Omental fat pad (tissue), 4 donors: Measurements from ENCODE around the gene ACTR1B. TPM values are rescaled to one million over a fixed set of nuclear protein-coding genes. Genes with fewer than 3 reads are reported as not detected.
"Not testable (repeated sequence)": the region's sequence is repeated elsewhere in the genome, so short reads cannot be mapped to it uniquely, and the experiment has no call there.

Experiments
- ATAC-seq: fragments of 150-250 bp; one replicate; pipeline ENCODE4 v1.9.1; 2016; ENCODE audit warnings: mild to moderate bottlenecking, moderate library complexity; ENCODE audit not compliant: low FRiP score
- DNase-seq: peaks from one replicate; pipeline ENCODE4 v3.0.0-alpha.2; 2019; ENCODE audit warnings: low spot score
- CTCF ChIP-seq, 3 donors: fragments of 450-650 bp; IDR thresholded peaks; one replicate each; pipeline ENCODE4 v1.5.1; 2016 to 2017; ENCODE audit warnings: antibody characterized with exemption in 3 of 3, mild to moderate bottlenecking in 3 of 3, moderate library complexity in 2 of 3
- total RNA-seq, 4 donors: library from RNA; depleted of rRNA; stranded (reverse); fragments of >200 nt; gene quantifications; one replicate each; pipeline ENCODE4 v1.1.0, GENCODE V29; 2016

The ACTR1B gene
- total RNA-seq, 4 donors from 2014 or later = 33.2 to 96.3 (median 54.1) TPM

DNA sequence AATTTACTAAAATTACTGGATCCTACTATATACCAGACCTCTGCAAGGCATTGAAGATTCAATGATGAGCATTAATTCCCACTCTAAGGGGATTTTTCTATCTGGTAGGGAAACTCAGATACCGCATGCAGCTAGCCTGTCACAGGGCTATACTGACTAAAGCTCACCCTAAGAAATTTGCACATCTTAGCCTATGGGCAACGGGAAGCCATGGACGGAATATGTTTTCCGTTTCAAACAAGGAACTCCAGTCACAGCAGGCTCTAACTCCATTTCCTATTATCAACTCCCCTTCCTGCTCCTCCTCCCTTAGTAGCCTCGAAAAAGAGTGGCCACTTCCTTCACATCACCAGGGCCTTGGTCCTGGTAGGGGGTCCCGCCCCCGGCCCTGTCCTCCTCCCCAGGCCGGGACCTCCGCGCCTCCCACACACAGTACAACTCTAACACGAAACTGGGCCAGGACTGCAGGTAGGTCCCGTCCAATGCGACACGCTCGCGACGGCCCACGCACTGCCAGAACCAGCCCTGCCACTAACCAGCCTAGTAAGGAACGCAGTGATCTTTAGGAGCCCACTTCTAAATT, 18.6 kb downstream of the ACTR1B start:
- no peak for TF ChIP-seq CTCF (IDR thresholded peaks at IDR 0.05)
- peak; percentile 66 for ATAC-seq
- no peak for DNase-seq

DNA sequence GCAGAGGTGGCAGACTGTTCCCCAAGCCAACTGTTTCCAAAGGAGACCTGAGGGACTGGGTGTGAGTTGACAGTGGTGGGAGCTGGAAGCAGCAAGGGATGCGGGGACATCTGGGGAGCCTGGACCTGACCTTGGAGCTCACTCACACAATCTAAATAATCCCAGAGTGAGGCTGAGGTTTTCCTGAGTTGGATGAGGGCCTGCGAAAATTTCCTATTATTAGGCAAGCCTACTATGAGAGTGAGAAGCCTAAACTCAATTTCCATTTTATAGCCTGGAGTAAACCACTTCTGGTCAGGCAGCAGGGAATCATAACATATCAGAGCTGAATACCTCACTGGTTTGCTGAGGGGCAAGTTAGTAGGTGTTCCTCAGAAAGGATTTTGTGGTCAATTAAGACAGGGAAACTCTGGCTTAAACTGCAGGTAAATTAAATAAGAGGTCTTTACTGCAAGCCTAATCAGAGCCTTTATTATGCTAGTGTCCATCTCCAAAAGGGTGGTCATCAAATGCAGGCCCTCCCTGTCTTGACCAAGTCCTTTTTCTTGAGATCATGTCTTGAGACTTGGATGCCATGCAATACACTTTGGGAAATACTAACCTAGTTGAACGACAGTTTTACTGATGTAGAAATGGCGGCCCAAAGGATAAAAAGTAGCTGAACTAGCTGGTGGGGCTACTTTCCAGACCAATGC, 19.7 kb downstream of the ACTR1B start:
- no peak for DNase-seq
- TF ChIP-seq CTCF (IDR thresholded peaks at IDR 0.05) = no peak
- no peak for ATAC-seq

DNA sequence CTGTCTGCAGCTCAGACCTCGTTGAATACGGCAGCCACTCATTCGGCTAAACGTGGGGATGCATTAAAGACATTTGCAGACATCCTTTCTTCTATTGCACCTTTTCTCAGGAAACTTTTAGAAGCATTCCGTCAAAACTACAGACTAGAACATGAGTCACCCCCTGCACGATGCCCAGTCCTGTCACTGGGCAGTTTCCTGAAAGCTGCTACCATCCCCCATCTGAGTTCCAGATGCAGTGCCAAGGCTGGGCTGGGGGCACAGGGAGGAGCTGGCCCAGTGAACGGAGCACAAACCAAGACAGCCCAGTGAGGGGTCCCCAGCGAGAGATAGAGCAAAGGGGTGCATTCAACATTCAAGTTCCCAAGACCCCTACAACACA, 37.8 kb downstream of the ACTR1B start:
- ATAC-seq, DNase-seq: not testable (repeated sequence)

- ATAC-seq = not testable (repeated sequence)
Observed at GRCh38 chr2:97625354-97626048, 38.3 kb downstream of the ACTR1B start.

DNA sequence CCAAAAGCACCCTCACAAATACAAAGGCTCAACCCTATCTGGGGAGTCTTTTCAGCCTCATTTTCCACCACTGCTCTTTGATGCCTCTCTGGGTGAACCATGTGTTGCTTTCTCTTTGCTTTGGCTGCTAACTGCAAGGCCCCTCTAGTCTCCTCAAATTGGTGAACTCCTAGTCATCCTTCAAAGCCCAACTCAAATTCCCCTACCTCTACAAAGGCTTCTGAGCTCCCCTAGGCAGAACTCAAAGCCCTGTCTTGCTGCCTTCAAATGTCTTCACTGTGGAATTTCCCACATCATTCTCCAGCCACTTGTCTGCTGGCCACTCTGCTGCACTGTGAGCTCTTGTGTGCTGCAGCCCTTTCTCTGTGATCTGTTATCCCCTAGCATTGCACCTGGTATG, 40.9 kb downstream of the ACTR1B start:
- not testable (repeated sequence) for DNase-seq, ATAC-seq

More at GRCh38 chr2:97625354-97626048, 38.3 kb downstream of the ACTR1B start:
- not testable (repeated sequence) for DNase-seq

DNA sequence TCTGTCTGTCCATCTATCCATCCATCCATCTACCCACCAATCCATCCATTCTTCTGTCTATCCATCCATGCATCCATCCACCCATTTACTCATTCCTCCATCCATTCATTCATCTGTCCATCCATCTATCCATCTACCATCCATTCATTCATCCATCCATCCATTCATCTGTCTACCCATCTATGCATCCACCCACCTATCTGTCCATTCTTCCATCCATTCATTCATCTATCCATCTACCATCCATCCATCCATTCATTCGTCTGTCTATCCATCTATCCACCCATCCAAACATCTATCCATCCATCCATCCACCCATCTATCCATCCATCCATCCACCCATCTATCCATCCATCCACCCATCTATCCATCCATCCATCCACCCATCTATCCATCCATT, 43.4 kb downstream of the ACTR1B start:
- ATAC-seq, DNase-seq: not testable (repeated sequence)

- DNase-seq = not testable (repeated sequence)
- peak; percentile 96 for ATAC-seq
Observed at GRCh38 chr2:97618939-97619827, 44.7 kb downstream of the ACTR1B start.

DNA sequence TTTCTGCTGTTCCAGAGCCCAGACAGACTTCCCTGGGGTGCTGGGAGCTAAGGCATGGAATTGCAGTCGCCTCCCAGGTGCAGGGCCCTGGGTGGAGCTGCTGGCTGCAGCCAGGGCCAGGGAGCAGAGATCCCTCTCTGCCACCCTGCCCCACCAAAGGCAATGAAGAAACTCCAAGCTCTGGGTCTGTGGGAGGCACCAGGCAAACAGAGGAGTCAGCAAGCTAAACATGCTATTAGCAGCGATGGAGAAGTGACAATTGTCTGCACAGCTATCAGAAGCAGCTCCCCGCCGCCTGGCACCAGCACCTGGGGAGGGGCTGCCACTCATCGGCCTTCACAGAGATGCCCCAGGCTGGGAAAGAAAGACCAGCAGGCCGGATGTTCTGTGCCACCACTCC, 45.9 kb downstream of the ACTR1B start:
- no peak for TF ChIP-seq CTCF (IDR thresholded peaks at IDR 0.05)
- DNase-seq = no peak

GRCh38 chr2:97615746-97616145, 48.1 kb downstream of the ACTR1B start:
- not testable (repeated sequence) for ATAC-seq, DNase-seq

More for the DNA sequence above, 45.9 kb downstream of the ACTR1B start:
- ATAC-seq = no peak

- not testable (repeated sequence) for ATAC-seq, DNase-seq
Observed at GRCh38 chr2:97611895-97612294, 51.9 kb downstream of the ACTR1B start.

- not testable (repeated sequence) for ATAC-seq, DNase-seq
Observed at GRCh38 chr2:97608745-97609144, 55.1 kb downstream of the ACTR1B start.
